Measurements from ENCODE around the gene TBL1X. TPM values are rescaled to one million over a fixed set of nuclear protein-coding genes. Genes with fewer than 3 reads are reported as not detected.

TBL1X gene
- total RNA-seq, 4 donors from 2014 or later: 27.7 to 49.1 (median 39.6) TPM

- no peak overlapping the region for H3K4me3 ChIP-seq
- 64 to 82% methylated on average over 3 to 10 of the region's 11 CpGs for WGBS, 2 donors (ENCODE audit: low coverage in 1 of 2)
- no peaks in the 10 kb centered on the region for H3K4me1 ChIP-seq
- TF ChIP-seq POLR2A (IDR thresholded peaks at IDR 0.05) (no peak), POLR2AphosphoS5 (IDR thresholded peaks at IDR 0.05) (no peak), CTCF (IDR thresholded peaks at IDR 0.05) (no peak), EP300 (IDR thresholded peaks at IDR 0.05) (no peak)
- H3K36me3 ChIP-seq: no peaks in the 10 kb centered on the region
- no peak for ATAC-seq
- H3K27me3 ChIP-seq: no peaks in the 10 kb centered on the region
- no peaks in the 10 kb centered on the region for H3K9me3 ChIP-seq
- no peak overlapping the region for H3K27ac ChIP-seq
Measured at GRCh38 chrX:9749146-9749692, 284.4 kb downstream of the TBL1X start.

DNA sequence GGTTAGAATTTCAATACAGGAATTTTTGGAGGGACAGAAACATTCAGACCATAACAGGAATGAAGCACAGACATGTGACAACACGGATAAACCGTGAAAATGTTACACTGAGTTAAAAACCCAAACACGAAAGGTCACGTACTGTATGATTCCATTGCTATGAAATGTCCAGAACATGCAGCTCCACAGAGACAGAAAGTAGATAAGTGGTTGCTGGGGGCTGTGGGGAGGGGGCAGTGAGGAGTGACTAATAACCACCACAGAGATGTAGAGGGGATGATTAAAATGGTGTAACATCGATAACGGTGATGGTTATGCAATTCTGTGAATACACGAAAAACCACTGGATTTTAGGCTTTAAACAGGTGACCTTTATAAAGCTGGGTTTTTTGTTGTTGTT is 292.5 kb downstream of the TBL1X start:
- Histone ChIP-seq H3K4me3 (no peak overlapping the region), H3K36me3 (no peaks in the 10 kb centered on the region), H3K27ac (no peak overlapping the region), H3K9me3 (no peaks in the 10 kb centered on the region), H3K4me1 (no peaks in the 10 kb centered on the region), H3K27me3 (no peaks in the 10 kb centered on the region)
- TF ChIP-seq POLR2A (IDR thresholded peaks at IDR 0.05) (no peak), CTCF (IDR thresholded peaks at IDR 0.05) (no peak), POLR2AphosphoS5 (IDR thresholded peaks at IDR 0.05) (no peak), EP300 (IDR thresholded peaks at IDR 0.05) (no peak)
- no peak for ATAC-seq
- 82 to 93% methylated on average over 4 to 7 of the region's 7 CpGs for WGBS, 2 donors (ENCODE audit: low coverage in 1 of 2)

- ATAC-seq: no peak
- H3K27me3 ChIP-seq: no peaks in the 10 kb centered on the region
- no peak overlapping the region for H3K4me3 ChIP-seq
- H3K27ac ChIP-seq: no peak overlapping the region
- no peaks in the 10 kb centered on the region for H3K4me1 ChIP-seq
- WGBS, 2 donors (ENCODE audit: low coverage in 1 of 2): 40 to 59% methylated on average over 1 to 3 of the region's 4 CpGs
- no peaks in the 10 kb centered on the region for H3K36me3 ChIP-seq
- no peaks in the 10 kb centered on the region for H3K9me3 ChIP-seq
- TF ChIP-seq EP300 (IDR thresholded peaks at IDR 0.05): no peak
- TF ChIP-seq POLR2AphosphoS5 (IDR thresholded peaks at IDR 0.05): no peak
- no peak for TF ChIP-seq POLR2A (IDR thresholded peaks at IDR 0.05)
- no peak for TF ChIP-seq CTCF (IDR thresholded peaks at IDR 0.05)
Measured at GRCh38 chrX:9758021-9758638, 293.3 kb downstream of the TBL1X start.

DNA sequence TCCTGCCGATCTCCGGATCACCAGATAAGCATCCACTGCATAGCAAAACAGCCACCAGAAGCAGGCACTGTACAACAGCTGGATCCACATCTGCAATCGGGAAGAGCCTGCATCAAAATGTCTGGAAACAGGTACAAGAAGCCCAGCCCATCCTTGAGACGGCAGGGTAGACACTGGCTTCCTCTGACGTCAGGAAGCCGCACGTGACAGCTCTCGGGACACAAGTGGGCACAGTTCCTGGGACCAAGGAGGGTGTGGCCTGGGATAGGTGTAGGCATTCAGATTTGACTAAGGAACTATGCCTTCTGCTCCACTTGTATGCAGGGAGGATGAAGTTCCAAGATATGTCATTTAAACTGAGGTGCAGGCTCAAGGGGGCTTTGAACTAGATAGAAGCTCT is 294.5 kb downstream of the TBL1X start:
- ATAC-seq: no peak
- TF ChIP-seq EP300 (IDR thresholded peaks at IDR 0.05) (no peak), POLR2AphosphoS5 (IDR thresholded peaks at IDR 0.05) (no peak), POLR2A (IDR thresholded peaks at IDR 0.05) (no peak), CTCF (IDR thresholded peaks at IDR 0.05) (no peak)
- no peaks in the 10 kb centered on the region for H3K4me1 ChIP-seq
- H3K36me3 ChIP-seq: no peaks in the 10 kb centered on the region
- no peaks in the 10 kb centered on the region for H3K27me3 ChIP-seq
- H3K27ac ChIP-seq: no peak overlapping the region
- no peak overlapping the region for H3K4me3 ChIP-seq
- H3K9me3 ChIP-seq: no peaks in the 10 kb centered on the region
- 76% methylated on average over 5 of the region's 8 CpGs; no CpG with 5 or more reads in 1 of the 2 donors for WGBS, 2 donors (ENCODE audit: low coverage in 1 of 2)
